Stimulated activated CD4-positive, alpha-beta T cell treated with anti-CD3 and anti-CD28 coated beads, Interleukin-1b, Interleukin-23, amount 100 ng/mL, for 24 hours (primary cell): Measurements from ENCODE around the gene UPF1.

ENCODE experiments used
- DNase-seq, 4 experiments: peaks; one replicate each; pipeline ENCODE4 v3.0.0-alpha.2; 2020; ENCODE audit warnings: low read depth in 4 of 4, low spot score in 1 of 4

UPF1 gene

DNA sequence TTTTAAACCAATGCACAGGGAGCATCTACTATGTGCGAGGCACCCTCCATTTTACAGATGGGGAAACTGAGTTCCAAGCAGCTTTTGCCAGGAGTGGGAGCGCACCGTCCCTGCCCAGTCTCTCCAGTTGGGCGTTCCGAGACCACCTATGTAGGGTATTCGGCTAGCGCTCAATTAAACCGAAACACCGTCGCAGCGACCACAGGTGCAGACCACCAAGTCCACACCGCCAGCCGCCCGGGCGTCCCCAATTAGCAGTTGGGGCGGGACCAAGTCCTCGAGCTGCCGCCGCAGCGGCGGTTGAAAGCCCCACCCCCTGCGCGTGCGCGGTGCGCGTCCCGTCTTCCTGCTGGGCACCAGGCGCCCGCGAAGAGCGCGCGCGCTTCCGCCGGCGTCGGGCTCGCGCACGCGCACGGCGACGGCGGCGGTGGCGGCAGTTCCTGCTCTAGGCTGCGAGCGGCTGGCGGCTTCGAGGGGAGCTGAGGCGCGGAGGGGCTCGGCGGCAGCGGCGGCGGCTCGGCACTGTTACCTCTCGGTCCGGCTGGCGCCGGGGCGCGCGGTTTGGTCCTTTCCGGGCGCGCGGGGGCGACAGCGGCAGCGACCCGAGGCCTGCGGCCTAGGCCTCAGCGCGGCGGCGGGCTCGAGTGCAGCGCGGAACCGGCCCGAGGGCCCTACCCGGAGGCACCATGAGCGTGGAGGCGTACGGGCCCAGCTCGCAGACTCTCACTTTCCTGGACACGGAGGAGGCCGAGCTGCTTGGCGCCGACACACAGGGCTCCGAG is at the start of gene UPF1:
UPF1 (plus strand) TSS at position 436 of the 782 bp plus-strand sequence; CDS start at position 687, 251 bp downstream.
- peak; percentile 86 to 95 (median 95) for DNase-seq

DNA sequence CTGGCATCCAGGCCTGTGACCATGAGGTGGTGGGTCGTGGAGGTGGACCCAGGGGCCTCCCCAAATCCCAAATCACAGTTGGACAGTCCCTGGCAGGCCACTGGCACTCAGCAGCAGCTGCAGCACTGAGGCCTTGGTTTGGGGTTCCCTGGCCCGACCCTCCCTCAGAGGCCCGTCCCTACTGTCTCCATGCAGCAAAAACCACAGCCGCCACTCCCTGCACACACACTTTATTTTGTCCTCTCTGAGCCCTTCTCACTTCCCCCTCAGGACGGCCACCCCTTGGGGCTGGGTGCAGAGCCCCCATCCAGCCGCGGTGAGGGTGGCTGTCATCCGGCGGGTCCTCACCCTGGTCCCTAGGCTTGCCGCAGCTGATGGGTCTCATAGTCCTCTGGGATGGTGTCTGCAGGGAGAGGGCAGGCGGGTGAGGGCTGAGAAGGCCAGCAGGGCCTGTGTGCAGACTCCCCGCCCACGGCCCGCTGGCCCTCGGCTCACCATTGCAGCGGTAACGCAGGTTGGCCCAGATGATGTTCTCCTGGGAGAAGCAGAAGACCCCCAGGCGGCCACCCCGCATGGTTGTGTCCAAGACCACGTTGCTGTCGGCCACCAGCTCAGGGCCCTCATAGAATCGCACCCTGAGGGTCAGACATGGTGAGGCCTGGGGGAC is 49.1 kb upstream of the UPF1 start:
- no peak for DNase-seq

DNA sequence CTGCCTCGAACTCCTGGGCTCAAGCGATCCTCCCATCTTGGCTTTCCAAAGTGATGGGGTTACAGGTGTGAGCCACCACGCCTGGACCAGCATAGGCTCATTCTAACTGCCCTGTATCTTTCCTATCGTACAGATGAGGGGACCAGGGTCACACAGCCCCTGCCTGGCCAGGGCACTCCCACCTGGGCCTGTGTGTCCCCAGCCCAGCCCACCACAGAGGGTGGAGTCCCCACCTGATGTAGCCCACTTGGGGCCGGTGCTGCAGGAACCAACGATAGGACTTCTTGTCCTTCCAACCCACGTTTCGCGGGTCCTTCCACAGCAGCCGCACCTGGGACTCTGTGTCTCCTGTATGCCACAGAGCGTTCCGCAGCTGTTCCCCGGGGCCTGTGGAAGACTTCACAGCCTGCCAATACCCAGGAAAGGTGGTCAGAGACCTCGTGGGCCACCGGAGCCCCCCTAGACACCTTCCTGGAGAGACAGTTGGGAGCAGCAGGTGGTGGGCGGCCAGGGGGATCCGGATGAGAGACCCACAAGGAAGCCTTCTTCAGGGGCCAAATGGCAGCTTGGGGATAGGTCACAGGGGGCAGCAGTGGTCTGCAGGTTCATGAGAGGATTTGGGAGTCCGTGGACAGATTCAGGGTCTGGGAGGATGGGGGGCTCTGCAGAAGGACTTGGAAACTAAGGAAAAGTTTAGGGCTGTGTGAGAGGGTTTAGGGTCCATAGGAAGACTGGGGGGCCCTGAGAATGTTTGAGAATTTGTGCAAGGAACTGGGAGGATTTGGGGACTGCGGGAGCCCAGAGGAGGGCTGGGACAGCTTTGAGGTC is 47.6 kb upstream of the UPF1 start:
- no peak for DNase-seq

DNA sequence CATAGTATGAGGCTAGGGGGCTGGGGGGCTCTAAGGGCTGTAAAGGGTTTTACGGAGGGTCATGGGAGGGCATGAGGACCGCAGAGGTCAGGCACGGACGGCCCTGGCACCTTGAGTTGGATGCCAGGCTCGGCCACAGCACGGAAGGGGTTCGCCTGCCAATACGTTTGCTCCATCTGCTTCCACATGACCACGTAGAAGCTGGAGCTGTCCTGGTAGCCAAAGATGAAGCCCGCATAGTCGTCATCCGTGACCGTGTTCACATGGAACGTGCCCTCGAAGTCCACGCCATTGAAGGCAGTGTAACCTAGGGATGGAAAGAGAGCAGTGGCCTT is 47.0 kb upstream of the UPF1 start:
- no peak for DNase-seq

DNA sequence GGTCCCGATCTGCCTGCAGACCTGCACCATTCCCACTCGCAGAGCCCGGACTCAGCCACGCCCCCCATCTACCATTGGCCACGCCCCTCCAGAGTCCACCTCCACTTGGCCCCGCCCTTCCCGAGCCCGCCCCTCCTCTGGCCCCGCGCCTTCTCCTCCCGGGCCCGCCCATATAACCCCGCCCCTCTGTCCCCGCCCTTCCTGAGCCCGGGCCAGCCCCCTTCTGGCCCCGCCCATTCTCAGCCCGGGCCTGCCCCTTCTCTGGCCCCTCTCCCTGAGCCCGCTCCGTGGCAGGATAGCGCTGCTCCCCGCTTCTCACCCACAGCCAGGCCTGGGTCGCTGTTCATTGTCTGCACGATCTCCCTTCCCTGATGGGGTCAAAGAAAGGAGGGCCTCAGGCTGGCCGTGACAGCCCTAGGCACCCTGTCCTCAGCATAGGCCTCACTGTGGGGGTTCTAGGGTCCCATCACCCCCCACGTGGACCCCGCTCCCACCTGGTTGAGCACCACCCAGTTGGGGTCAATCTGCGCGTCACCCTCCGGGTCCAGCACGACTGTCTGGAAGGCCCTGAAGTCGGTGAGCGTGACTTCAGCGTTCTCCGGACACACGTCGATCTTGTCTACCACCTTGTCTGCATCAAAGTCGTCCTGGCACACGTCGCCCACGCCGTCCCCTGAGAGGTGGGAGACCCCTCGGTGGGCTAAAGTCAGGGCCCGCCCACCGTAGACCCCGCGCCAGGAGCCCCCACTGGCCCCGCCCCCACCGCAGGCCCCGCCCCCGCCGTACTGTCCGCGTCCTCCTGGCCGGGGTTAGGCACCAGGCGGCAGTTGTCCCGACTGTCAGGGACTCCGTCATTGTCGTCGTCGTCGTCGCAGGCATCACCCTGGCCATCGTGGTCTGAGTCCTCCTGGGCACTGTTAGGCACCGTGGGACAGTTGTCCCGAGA is 46.3 kb upstream of the UPF1 start:
- DNase-seq: peak in 3 of 4 experiments; percentile 43 to 75 (median 57)

DNA sequence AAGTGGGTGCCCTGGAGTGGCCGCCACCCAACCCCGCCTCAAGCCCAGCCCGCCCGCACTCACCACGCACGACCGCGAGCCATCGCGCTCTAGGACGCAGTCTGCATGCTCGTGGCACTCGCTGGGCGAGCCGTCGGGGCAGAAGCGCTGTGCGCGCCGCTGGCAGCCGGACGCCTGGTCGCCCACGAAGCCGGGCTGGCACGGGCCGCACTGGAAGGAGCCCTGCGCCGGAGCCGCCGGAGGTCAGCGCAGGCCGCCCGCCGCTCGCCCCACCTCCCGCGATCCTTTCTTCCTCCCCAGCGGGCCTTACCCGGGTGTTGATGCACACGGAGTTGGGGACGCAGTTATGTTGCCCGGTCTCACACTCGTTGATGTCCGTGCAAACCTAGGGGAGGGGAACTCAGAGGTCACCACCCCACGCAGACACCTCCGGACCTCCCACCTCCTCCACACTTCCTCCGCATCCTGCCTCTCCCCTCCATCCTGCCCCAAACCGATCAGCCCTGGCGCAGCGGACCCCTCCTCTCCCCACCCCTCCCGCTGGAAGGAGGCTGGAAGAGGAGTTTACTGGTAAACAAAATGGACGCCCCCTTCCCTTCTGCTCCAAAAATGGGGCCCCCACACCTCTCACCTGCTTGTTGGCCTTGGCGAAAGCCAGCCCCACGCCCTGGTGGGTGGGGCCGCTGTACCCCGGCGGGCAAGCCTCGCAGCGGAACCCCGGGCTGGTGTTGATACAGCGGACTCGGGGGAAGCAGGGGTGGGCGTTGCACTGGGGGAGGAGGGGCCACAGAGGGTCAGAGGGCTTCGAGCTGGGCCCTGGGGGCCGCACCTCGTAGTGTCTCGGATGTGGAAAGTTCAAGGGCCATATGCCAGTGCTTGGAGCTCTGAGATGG is 43.0 kb upstream of the UPF1 start:
- DNase-seq: no peak

DNA sequence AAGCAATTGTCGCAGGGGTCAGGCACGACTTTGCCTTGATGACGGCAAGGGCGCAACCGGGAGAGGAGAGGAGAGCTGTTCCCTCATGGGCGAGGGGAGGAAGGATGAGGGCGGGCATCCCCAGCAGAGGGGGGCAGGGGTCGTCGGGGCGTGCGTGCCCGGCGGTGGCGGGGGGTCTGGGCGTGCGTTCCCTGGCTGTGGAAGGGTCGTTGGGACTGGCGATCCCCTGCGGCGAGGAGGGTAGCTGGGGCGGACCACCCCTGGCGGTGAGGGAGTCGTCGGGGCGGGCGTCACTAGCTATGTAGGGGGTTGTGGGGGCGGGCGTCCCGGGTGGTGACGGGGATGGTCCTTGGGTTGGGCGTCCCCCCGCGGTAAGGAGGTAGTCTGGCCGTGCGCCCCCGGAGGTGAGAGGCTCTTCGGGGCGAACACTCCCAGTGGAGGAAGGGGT is 42.3 kb upstream of the UPF1 start:
- no peak for DNase-seq

DNA sequence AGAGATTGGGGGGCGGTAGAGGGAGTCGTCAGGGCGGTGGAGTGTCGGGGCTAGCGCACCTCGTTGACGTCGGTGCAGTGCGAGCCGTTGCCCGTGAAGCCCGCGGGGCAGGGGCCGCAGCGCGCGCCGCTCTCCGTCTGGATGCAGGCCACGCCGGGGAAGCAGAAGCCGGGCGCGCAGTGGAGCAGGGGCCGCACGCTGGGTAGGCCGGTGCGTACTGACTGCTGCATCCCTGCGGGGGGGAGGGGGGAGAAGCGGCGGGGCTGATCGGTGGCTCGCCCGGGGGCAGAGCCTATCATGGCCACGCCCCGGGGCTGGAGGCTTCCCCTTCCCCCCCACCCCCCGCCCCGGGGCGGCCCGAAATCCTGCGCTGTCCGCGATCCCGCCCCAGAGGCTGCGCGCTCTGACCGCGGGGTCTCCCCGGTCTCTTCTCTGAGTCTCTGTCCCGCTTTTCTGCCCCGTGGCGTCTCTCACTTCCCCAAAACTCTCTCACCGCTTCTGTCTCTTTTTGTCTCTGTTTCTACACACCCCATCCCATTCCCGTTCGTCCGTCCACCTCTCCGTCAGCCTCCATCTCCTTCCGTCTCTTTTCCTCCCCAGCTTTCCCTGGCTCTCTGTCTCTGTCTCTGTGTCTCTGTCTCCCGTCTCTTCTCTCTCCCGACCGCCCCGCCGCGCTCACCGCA is 41.7 kb upstream of the UPF1 start:
- DNase-seq: peak in 1 of 4 experiments; percentile 29

DNA sequence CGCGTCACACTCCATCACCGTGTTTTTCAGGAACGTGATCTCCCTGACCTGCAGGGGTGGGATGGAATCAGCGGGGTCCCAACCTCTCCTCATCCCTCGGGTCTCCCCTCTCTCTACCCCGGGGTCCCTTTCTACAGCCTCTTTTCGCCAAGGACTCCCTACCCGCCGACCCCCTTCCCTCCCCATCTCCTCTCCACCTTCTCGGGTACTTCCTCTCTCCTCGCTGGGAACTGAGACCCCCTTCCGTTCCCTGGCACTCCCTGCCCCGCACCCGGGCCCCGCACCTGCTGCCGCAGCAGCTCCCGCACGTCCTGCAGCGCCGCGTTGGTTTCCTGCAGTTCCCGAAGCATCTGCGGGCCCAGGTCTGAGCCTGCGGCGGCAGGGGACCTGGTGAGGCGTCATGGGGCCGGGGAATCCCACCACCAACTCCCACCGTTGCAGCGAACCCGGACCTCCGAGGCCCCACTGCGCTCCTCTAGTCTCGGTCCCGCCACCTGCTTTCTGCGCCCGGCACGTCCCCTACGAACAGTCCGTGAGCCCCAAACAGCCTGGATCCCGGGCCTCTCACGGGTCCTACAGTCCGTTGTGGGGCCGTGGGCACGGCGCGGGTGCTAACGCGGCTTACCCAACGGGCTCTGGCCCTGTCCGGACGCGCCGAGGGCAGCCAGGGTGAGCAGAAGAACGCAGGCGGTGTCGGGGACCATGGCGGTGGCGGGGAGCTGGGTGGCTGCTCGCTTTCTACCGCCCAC is 41.0 kb upstream of the UPF1 start, which contains the start of gene COMP:
COMP (minus strand) TSS at position 740 of the 749 bp plus-strand sequence; CDS start at position 704, 36 bp downstream.
- no peak for DNase-seq

DNA sequence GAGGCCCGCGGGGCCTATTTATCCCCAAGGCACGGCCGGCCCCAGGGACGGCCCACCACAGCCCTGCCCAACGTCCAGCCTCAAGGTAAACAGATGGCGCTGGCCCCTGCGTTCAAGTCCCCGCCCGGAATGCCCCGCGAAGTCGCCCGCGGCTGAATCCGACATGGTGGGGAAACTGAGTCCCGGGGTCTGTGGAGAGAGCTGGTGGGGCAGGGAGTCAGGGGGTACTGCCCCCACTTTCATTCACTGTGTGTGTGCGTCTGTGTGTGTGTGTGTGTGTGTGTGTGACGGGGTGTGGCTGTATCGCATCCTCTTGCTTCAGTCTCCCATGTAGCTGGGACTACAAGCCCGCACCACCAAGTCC is 40.5 kb upstream of the UPF1 start:
- no peak for DNase-seq

DNA sequence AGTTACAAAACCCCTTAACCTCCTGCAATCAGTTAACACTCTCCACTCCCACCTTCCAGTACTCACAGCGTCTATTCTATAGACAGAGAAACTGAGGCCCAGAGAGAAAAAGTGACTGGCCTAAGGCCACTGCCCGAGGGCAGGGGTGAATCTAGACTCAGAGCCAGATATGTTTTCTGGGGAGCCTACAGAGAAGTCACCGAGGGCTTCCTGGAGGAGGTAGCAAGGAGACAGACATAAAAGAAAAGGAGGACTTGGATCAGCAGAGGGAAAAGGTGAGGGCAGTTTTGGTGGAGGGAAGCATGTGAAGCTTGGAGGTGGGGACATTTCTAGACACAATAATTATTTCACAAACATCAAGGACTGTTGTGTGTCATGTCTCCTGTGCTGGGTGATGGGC is 39.1 kb upstream of the UPF1 start:
- DNase-seq: no peak

DNA sequence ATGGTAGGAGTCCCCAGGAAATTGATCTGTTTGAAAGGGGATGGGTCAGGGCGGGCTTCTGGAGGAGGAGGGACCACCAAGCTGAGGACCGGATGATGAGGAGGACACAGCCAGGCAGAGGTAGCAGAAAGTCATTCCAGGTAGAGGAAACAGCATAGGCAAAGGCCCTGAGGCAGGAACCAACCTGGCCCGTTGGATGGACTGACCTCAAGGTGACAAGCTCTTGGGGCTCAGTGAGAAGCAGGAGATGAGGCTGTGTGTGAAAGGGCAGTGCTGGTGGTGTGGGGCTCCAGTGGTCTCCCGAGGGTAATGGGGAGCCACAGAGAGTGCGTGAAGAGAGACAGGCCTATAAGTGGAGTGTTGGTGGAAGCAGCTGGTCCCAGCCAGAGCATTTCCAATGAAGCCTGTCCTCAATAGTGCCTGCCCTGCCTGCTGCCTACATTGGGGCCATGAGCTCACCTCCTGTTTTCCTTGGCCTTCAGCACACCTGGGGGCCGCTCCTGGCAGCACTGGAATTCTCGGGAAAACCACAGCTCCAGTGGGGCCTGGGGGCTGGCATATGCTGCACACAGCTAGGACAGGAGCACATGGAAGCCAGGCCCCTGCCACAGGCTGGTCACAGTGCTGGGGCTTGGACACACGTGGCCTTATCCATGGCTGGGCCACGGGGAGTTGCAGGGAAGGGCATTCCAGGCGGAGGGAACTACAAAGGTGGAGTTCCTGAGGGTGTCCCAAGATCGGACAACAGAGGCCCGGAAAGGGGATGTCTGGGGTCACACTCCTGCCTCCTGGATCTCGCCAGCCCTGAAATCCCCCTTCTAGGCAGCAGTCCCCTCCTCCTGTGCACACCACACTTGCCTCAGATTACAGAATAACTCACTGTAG is 38.4 kb upstream of the UPF1 start:
- no peak for DNase-seq

DNA sequence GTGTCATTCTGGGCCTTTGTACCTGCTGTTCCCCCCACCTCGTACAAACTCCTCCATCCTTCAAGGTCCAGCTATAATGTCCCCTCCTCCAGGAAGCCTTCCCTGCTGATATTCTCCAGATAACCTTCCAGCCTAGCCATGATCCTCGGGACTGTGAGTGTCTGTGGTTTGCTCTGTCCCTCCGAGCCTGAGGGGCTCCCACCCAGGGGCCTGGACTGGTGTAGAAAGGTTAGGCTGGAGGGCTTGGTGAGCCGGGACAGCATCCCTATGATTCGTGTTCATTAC is 37.8 kb upstream of the UPF1 start:
- no peak for DNase-seq

DNA sequence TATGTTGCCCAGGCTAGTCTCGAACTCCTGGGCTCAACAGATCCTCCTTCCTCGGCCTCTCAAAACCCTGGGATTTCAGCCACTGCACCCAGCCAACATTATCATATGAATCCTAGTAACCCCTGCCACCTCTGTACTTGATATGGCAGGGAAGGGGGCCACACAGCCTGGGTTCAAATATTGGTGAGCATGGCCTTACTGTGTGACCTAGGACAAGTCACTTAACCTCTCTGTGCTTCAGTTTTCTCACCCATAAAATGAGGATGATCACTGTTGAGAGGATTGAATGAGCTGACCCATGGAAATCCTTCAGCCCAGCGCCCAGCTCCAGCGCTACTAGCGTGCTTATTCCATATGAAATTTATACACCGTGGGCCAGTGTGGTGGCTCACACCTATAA is 37.1 kb upstream of the UPF1 start:
- DNase-seq: no peak

DNA sequence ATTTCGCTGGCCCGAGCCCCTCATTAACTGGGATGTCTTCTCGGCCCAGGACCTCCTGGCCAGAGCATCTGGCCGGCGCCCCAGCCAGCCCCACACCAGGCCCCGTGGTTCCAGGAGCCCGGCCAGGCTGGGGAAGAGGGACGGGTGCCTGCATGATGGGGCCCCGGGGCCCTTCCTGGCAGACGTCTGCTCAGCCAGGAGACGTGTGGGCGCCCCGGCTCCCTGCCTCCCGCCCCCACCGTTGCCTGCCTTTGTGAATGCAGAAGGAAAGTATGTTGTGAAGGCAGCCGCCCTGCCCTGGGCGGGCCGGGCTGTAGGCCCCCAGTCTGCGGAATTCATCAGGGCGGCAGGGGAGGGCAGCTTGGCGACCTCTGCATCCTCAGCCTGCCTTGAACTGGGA is 36.2 kb upstream of the UPF1 start:
- no peak for DNase-seq

DNA sequence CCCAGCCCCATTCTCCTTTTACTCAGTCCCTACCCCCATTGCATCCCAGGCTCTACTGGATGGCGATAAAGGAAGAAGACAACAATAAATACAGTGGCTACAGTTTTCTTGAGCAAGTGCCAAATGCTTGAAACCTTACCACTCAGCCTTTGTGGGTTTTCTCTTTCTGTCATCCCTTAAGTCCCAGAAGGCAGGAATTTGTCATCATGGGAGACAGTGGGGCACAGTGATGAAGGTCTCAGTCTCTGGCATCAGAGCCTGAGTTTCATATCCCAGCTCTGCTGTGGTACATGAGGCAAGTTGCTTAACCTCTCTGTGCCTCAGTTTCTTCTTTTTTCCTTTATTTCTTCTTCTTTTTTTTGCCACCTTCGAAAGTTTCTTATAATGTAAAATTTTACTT is 35.5 kb upstream of the UPF1 start:
- DNase-seq: no peak
